GM18498 (cell line): ENCODE data around the gene FOXO3.
"Not testable (repeated sequence)": the region's sequence is repeated elsewhere in the genome, so short reads cannot be mapped to it uniquely, and the experiment has no call there.

Experiments
- ATAC-seq: cut with Tn5 transposase; IDR thresholded peaks from one replicate; pipeline ENCODE4 v1.9.1; 2021; ENCODE audit warnings: mild to moderate bottlenecking, moderate library complexity; ENCODE audit not compliant: unreplicated experiment

Gene FOXO3

DNA sequence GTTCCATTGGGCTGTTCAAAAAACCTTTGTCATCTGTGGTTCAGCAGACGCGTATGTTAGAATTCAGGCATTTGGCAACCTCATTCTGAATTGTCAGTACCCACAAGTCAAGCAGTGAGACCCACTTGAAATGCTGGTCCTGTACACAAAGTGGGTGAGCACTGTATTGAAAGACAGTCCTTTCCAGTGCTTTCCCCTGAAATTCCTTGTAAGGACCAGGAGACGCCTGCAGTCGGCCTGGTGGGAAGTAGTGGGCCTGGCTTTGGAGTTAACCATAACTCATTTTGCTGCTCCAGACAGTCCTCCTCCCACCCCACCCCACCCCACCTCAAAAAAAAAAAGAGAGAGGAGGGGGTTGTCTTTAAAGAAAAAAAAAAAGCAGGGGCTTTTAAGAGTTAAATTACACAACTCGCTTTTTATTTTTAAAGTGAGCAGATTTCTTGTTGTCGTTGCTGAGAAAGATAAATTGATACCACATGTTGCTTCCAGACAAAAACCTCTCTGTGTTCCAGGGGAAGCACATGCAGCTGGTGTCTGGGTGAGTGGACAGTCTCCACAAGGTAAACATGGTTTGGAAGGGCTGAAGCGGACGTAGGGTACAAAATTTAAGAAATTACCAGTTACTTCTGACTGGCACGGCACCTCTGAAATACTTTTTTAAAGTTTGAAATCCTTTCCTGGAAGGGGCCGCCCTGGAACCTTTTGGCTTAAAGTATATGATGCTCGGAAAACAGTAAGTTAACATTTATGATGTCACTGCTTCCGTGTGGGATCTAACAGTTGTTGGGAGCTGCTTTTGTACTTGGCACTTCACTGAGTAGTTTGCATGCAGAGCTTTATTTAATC lies 95.3 kb downstream of the FOXO3 start:
- ATAC-seq: no peak

DNA sequence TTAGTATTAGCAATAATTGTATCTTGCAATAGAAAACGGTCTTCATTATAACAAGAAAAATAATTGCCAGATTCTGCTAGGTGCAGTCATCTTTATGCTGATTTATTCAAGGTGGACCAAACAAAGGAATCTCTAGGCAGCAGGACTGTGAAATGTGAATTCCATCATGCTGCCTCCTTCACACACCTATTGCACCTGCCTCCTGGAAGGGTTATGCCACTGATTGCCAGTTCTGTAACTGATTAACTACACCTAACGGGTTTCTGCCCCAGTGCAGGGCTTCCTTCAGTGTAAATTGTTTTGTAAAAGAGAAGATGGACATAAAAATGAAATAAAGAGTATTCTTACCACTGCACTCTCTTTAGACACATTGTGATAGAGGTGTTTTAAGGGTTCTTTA lies 96.1 kb downstream of the FOXO3 start:
- ATAC-seq: no peak

DNA sequence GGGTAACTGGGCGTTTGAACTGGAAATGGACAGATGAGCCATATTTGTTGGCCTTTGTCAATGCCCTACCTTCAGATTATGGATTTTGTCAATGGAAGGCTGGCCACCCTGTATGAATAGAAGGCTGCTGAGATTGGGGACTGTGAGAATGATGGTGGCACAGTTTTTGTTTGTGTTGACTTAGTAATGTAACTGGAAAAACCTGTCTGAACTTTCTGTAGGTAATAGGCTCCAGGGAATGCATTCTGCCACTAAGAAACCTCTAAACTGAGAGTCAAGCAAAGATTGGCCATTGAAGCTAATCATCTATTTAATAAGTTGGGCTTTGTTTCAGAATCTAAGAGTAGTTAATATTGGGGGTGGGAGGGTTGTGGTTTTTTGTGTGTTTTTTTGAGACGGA lies 97.5 kb downstream of the FOXO3 start:
- no peak for ATAC-seq

DNA sequence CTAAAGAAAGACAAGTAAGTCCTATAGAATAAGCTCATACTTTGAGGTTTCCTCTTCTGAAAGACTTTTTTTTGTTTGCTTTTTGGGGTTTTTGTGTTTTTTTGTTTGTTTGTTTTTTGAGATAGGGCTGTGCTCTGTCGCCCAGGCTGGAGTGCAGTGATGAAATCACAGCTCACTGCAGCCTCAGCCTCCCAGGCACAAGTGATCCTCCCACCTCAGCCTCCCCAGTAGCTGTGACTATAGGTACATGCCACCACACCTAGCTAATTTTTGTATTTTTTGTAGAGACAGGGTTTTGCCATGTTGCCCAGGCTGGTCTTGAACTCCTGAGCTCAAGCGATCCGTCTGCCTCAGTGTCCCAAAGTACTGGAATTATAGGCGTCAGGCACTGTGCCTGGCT lies 98.1 kb downstream of the FOXO3 start:
- ATAC-seq: not testable (repeated sequence)

DNA sequence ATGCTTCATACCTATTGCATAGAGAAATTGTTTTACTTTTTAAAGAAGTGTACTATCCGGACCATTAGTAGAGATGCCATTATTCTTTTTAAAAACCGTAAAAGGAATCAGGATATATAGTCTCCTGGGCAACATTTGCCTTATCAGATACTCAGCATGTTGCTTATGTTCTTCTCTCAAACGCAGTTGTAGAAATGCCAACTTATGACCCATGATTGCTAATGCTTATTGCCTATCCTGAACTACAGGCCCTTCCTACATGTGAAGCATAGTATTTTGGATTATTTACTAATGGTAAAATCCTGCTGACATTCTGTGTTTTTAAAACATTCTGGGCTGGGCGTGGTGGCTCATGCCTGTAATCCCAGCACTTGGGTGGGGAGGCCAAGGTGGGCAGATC lies 99.5 kb downstream of the FOXO3 start:
- no peak for ATAC-seq

DNA sequence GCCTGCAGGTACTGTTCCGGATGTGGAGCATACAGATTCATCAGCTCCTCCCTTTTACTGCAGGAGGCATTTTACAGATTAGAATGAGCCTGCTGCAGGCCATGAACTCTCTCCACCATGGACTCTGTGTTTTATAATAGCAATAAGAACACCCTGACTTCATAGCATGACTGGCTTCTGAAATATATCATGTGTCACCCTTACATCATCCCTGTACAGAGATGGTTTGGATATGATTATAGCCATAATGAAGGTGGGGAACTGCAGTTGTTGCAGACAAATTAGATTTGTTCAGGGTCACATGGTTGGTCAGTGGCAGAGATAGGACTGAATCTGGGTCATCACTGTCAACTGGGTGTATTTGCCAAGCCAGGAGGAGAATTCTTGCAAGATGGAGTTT lies 100.7 kb downstream of the FOXO3 start:
- ATAC-seq: no peak

DNA sequence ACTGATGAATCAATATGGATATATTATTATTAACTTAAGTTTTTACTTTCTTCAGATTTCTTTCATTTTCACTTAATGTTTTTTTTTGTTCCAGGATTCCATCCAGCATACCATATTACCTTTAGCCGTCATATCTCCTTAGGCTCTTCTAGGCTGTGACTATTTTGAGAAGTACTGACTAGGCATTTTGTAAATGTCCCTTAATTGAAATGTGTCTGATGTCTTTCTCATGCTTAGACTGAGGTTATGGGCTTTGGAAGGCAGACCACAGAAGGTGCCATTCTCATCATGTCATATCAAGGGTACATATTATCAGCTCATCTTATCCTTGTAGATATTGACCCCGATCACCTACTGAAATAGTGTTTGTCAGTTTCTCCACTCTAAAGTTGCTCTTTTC lies 101.3 kb downstream of the FOXO3 start:
- ATAC-seq: no peak

DNA sequence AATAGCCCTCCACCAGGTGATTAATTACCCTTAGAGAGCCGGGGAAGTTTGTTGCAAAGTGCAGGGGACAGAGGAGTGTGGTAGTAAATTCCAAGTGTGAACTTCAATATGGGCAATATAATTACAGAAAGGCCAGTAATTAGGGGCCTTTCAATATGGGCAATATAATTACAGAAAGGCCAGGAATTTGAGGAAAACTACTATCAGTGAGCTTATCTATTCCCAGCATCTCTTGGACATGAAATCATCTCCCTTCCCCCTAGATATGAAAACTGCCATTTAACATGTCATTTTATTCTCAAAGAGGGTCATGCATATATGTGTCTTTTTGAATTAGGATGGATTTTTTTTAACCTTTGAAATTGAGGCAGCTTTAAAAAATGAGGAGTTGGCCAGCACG lies 102.0 kb downstream of the FOXO3 start:
- no peak for ATAC-seq

DNA sequence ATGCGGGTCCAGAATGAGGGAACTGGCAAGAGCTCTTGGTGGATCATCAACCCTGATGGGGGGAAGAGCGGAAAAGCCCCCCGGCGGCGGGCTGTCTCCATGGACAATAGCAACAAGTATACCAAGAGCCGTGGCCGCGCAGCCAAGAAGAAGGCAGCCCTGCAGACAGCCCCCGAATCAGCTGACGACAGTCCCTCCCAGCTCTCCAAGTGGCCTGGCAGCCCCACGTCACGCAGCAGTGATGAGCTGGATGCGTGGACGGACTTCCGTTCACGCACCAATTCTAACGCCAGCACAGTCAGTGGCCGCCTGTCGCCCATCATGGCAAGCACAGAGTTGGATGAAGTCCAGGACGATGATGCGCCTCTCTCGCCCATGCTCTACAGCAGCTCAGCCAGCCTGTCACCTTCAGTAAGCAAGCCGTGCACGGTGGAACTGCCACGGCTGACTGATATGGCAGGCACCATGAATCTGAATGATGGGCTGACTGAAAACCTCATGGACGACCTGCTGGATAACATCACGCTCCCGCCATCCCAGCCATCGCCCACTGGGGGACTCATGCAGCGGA lies 102.9 kb downstream of the FOXO3 start:
- not testable (repeated sequence) for ATAC-seq

DNA sequence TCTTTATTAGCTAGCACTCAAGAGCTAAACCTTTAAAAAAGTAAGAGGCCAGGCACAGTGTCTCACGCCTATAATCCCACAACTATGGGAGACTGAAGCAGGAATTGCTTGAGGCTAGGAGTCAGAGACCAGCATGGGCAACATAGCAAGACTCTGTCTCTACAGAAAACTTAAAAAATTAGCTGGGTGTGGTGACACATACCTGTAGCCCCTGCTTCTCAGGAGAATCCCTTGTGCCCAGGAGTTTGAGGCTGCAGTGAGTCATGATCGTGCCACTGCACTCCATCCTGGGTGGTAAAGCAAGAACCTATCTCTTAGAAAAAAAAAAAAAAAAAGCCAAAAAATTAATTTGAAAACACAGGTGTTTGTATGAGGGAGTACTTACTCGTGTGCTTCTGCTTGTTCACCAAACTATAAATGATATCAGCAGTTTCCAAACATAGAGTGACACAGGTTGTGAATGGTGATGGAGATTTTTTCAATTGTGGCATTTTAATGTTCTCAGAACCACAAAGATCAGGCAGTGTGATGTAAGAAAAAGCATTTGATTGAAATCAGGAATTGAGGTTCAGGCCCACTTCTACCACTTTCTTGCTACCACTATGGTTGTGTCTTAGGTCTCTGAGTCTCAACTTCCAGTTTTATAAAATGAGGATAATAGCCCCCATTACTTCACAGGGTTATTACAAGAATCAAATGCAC lies 104.9 kb downstream of the FOXO3 start:
- no peak for ATAC-seq

DNA sequence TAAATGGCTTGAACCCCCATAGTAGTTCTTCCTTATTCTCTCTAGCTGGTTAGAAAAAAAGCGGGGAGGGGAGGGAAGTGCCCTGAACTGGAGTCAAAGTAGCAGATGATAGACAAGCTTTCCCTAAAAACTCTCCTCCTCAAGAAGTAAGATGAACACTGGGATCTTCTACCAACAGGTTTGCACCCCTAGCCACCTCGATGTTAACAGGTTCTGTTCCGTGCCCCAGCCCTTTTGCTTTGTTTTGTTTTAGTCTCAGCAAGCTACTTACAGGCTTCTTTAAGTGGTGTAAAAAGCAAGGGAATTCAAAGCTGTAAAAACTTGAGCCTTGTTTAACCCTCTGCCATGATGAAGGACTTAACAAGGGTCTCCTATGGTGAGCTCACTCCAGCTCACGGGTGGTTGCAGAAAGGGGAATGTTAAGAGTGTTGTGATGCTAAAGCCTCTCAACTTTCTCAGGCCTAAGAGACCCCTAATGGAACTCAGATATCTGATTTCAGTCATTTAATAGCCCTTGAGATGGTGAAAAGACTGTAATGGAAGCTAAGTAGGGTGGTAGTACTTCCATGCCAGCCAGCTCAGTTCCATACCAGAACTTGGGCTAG lies 106.0 kb downstream of the FOXO3 start:
- no peak for ATAC-seq

DNA sequence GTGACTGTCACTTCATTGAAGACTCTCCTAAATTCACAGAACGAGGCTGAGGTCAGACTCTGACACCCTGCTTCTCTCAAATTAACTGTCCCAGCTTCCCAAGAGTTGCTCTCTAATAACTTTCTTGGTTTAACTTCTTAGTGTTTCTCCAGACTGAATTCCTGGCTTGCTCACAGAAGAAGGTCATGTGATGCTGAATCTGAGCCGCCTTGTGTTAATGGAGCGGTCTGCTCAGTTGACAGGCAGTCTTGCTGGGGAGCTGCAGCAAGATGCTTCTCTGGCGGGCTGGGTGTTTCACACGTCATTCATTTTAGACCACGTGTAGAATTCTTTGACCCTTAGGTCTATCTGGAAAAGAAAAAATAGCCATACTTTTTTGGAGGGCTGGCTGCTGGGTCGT lies 107.3 kb downstream of the FOXO3 start:
- ATAC-seq: no peak

DNA sequence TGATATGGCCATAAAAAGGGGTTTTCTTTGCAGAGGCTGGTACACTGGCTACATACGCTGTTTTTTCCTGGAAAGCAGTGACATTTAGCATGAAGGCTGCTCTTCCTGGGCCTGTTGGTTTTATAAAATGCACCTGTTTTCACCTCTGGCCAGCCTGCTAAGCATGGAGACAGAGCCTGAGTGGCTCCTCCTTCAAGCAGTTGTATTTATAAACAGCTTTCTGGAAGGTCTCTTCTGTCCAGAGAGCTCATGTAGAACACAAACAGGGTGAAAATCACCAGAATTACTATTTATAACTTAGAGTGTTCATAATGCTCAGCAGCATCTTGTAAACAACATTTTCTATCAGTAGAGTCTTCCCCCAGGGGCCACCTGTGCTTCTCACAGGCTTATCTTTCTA lies 109.0 kb downstream of the FOXO3 start:
- no peak for ATAC-seq

DNA sequence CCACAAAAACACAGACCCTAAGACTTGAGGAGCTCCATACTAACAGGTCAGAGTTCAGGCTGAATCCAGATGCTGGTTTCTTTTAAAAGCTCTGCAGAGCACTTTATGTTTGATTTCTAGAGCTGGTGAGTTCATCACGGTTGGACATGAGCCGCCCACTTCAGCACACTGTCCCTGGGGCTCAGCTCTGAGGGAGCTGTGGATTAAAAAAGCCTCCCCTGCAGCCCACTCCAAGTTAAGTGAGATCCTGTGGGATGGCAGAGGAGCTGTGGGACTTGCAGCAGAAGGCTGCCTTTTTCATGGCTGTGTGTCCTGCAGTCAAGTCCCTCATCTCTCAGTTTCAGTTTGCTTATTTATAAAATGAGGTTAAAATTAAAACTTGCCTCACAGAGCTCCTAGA lies 110.5 kb downstream of the FOXO3 start:
- ATAC-seq: no peak

DNA sequence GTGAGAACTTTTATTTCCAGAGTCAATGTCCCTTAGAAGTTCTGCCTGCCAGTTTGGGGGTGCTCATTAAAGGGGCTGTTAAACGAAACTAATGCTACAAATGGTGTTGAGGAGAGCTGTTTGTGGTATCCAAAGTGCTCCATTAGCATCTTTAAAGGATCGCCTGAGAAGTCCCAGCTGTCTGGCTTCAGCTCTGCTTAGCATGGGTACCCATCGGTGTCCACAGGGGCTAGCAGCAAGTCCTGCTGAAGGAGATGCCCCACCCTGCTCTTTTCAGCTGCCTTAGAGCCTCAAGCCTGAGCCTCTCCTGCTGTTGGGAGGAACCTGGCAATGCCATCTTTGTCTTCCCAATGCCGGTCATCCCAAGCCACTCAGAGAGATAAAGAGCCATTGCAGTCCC lies 111.1 kb downstream of the FOXO3 start:
- no peak for ATAC-seq

DNA sequence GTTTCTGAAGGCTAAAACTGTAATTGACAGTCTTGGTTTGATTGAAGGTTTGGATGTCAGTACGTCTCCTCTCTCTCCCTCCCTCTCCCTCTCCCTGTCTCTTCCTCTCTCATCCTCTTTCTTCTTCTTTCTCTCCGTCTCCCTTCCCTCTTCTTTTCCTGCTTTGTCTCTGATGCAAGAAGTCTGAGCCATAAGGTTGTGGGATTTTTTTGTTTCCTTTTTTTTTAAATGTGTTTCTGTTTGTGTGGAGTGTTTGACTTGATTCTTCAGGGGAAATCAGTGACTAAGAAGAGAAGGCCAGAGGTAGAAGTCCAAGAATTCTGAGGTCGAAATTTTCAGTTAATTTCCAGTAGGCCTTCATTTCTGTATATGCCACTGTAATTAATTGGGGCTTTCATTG lies 111.9 kb downstream of the FOXO3 start:
- no peak for ATAC-seq

DNA sequence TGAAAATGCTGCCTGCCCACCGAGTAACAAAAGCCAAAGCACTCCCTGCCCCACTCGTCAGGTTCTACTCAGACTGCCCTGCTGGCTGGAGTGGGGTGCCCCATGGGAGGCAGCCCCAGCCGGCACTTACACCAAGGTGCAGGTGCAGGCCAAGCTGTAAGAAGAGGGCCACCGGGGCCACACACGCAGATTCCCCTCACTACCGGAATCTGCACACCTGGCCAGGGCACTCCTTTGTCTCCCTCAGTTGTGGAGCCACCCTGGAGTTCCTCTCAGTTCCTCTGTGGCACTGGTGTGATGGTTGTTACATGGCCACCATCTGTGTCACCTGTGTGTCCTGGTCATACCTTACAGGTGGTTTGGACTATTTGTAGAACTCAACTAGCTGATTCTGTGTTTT lies 112.4 kb downstream of the FOXO3 start:
- no peak for ATAC-seq

DNA sequence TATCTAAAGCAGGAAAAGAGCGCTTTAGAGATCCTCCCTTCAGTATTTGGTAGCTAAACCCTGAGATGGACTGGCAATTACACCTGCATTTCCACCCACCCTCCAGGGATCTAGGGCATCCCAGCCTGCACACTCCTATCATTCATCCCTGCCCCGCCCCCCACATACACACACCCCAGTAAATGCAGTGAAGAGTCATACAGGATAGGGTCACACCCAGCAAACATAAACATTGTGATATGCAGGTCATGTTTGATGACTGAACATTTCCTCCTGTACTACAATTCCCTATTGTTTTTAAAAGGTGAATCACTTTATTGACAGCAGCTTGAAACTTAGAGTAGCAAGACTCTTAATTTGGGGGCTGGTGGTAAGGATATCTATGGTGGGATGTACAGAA lies 112.9 kb downstream of the FOXO3 start:
- no peak for ATAC-seq

DNA sequence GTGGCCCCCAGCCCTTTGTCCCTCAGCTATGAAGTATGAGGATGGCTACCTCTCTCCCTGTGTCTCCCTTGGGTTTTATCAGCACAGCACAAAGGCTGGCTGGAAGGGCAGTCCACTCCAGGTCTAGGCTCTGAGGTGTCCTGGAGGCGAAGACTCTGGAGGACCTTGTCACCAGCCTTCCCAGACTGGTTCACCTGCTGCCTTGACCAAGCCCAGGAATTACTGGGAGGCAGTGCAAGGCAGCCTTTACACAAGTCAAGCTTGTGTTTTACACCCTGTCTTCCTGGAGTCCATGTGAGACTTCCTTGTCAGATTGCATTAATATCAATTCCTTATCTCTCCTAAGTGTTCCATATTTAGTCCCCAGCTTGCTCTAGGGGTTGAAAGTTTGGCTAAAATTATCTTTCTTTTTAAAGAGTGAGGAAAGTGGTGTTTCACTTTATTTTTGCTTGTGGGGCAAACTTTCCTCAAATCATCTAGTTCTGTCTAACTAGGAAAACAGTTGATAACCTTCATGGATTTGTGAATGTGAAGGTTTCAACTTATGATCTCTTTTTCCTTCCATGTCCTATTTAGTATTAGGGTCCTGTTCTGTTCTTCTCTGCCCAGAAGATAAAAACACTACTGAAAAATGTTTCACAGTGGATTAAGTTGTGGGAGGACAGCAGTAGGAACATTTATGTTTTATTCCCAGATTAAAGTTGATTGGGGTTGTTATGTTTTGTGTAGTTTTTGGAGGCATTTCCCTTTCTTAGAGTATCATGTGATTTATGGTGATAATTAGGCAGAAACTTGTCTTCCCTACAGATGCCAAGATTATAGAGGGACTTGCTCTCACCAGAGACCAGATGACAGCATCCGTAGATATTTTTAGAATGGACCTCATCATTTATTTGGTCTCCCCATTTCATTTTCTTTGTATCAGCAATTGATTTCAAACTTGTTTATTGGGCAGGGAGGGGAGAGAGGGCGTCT lies 114.8 kb downstream of the FOXO3 start:
- no peak for ATAC-seq

DNA sequence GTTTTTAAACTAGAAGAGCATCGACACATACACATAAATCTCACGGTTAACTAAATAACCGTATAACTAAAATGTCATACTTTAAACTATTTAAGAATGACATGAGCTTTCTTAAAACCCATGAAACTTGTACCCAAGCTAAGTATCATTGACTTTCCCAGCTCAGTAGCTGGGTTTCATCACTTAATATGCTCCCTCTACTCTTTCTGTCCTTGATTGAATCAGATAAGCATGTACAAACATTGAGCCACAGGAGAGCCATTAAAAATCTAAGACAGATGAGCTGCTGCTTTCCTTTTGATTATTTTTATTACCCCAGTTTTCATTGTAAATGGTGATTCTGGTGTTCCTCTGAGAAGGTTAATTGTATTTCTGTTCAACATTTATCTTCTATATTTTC lies 115.8 kb downstream of the FOXO3 start:
- ATAC-seq: no peak

DNA sequence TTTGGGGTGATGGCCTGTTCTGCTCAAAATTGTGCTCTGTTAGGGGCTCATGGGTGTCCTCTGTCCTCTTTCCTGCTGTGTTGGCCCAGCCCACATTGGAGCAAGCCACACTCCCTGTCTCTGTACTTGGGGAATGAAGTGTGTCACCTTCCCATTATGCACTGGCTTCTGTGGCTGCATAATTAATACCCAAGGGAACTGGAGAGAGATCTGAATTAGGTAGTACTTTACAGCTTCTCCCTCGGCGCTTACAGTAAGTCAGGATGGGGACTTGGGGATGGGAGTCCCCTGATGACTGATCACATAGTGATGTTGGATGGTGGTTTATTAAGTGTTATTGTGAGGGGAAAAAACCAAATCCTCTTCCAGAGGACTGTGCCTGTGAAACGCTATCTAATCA lies 116.6 kb downstream of the FOXO3 start:
- ATAC-seq: no peak
